Measurements from ENCODE around the gene HNRNPUL2. TPM values are rescaled to one million over a fixed set of nuclear protein-coding genes. Genes with fewer than 3 reads are reported as not detected.
"Not testable (repeated sequence)": the region's sequence is repeated elsewhere in the genome, so short reads cannot be mapped to it uniquely, and the experiment has no call there.

The HNRNPUL2 gene
- total and polyA plus RNA-seq, 2 of the 4 experiments (the other 2 are of a cell fraction) = 3.9 to 30.2 TPM

DNA sequence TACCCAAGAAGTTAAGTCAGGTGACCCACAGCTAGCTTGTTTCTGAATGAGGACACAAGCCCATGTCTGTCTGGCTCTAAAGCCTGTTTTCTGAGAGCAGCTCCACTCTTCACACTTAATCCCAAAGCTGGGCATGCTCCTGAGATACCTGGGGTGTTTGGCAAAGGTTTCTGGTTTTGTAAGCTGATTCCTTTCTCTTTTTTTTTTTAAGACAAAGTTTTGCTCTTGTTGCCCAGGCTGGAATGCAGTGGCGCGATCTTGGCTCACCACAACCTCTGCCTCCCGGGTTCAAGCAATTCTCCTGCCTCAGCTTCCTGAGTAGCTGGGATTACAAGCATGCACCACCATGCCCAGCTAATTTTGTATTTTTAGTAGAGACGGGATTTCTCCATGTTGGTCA, 33.6 kb downstream of the HNRNPUL2 start:
- H3K9ac ChIP-seq (ENCODE audit: low read depth, low read length); H2AK5ac ChIP-seq (ENCODE audit: low read depth, low read length); H4K8ac ChIP-seq (ENCODE audit: low read depth in 2 of 2, low read length in 2 of 2); H3K23ac ChIP-seq (ENCODE audit: low read depth, low read length); H4K20me1 ChIP-seq (ENCODE audit: insufficient read depth, low read length); H3K4me2 ChIP-seq (ENCODE audit: low read depth, low read length); DNase-seq; BruUV-seq (replicated peaks); H2BK120ac ChIP-seq (ENCODE audit: low read depth, low read length); H3K9me3 ChIP-seq (ENCODE audit: control insufficient read depth, insufficient read depth, low read length); H2BK5ac ChIP-seq (ENCODE audit: low read depth, low read length, poor library complexity, severe bottlenecking); H3K27ac ChIP-seq (ENCODE audit: insufficient read depth, low read length); H3K56ac ChIP-seq (ENCODE audit: extremely low read depth, insufficient read depth, low read length); ATAC-seq (ENCODE audit: low read depth); H4K5ac ChIP-seq (ENCODE audit: low read depth, low read length); POLR2A ChIA-PET (ENCODE audit: unreplicated experiment); H3K27me3 ChIP-seq (ENCODE audit: control insufficient read depth, insufficient read depth, low read length); H3K9me1 ChIP-seq (ENCODE audit: insufficient read depth, low read length); H2AK9ac ChIP-seq (replicated peaks; ENCODE audit: low read depth, low read length, poor library complexity); H4K91ac ChIP-seq (ENCODE audit: insufficient read depth, low read depth, low read length); H3K18ac ChIP-seq (ENCODE audit: low read depth, low read length); dilution Hi-C loops (cut with HindIII; ENCODE audit: low sequenced_read_pairs, unreplicated experiment); H3K14ac ChIP-seq (replicated peaks; ENCODE audit: low read depth, low read length); H3K4ac ChIP-seq (ENCODE audit: low read depth, low read length); H2BK20ac ChIP-seq (ENCODE audit: low read depth, low read length); H3K4me1 ChIP-seq (ENCODE audit: control insufficient read depth, insufficient read depth, low read length); H2BK15ac ChIP-seq (ENCODE audit: low read depth, low read length); H3K4me3 ChIP-seq (ENCODE audit: insufficient read depth, low read depth, low read length); H2AFZ ChIP-seq (replicated peaks; ENCODE audit: low read length, poor library complexity); H3K79me1 ChIP-seq (ENCODE audit: low read depth in 1 of 2, low read length in 2 of 2): not testable (repeated sequence)
- H3K36me3 ChIP-seq (ENCODE audit: control insufficient read depth, insufficient read depth, low read length) = peaks cover 22% of the 10 kb centered on the region
- intact Hi-C loops (cut with micrococcal nuclease) = loop anchor here (1.0 to 10.0 kb wide), 4 partner anchors 13 to 313 kb away; partner anchors contain the start of gene TUT1
- in situ Hi-C loops (cut with MboI; ENCODE audit: low sequenced_read_pairs) = loop anchor here (10.0 kb wide), 1 partner anchor 299 kb away; no protein-coding TSS in a partner anchor
- CTCF ChIA-PET = interaction anchor here (0.9 to 3.0 kb wide), 4 partner anchors 10 to 298 kb away, joined by 4 to 11 read pairs (median 5); no protein-coding TSS in a partner anchor
- WGBS, 2 experiments (ENCODE audit: extremely low coverage in 2 of 2, insufficient read length in 1 of 2) = no CpG with 5 or more reads among the region's 4 CpGs

Data from IMR-90 (cell line).